Measurements from ENCODE around the gene MCTP1. TPM values are rescaled to one million over a fixed set of nuclear protein-coding genes. Genes with fewer than 3 reads are reported as not detected.

The MCTP1 gene
- polyA plus RNA-seq, 12 donors, result 6.1 to 17.2 (median 10.6) TPM; not detected in 1

DNA sequence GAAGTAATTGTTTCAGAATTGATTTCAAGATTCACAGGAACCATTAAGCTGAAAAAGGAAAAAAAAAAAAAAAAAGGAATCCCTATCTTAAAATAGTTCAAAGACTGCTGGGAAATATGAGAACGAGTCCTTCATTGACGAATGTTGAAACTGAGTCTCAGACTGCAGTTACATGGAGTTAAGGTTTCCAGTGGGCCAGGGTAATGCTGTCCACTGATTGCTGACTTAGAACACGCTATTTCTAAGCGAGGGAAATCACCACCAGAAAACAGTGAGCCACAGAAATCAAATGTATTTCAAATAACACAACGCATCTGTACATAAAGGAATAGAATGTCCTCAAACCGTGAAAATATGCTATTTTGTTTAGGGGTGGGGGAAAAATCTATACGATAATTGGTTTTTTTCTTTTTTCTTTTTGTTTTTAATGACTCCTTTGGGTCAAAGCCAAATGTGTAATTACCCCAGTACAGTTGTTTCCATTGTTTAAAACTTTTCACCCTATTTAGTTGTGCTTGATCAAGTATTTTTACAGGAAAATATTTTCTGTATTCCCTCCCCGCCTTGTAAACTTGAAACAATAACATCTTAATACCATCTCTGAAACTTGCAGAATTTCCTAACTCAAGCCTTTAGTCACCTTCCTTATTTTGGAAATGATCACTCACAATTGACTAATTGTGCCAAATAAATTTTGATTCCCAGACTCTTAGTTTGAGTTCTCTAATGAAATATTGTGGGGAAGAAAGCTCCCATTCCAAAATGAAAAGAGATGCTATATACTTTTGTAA lies 208.3 kb downstream of the MCTP1 start:
- DNase-seq, result no peak

DNA sequence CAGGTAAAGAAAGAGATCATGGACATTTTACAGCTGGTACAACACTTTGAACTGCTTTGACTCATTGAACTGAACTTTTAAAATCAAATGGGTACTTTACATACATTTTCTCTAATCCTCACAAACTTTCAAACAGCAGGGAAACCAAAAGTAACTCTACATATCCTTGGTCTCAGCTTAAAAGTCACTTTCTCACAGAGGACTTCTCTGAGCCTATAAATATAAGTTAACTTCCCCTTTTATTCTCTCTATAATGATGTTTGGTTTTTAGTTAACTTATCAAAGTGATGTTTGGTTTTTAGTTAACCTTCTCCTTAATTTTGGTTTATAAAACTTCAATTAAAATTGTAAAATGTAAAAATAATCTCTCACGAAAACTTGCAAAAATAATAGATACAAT lies 209.8 kb downstream of the MCTP1 start:
- DNase-seq, result no peak

GRCh38 chr5:95072281-95072680 lies 212.6 kb downstream of the MCTP1 start:
- DNase-seq, result no peak

- DNase-seq, result no peak
Measured at GRCh38 chr5:95070866-95071265, 214.0 kb downstream of the MCTP1 start.

- DNase-seq, result no peak
Measured at GRCh38 chr5:95070453-95070852, 214.4 kb downstream of the MCTP1 start.

DNA sequence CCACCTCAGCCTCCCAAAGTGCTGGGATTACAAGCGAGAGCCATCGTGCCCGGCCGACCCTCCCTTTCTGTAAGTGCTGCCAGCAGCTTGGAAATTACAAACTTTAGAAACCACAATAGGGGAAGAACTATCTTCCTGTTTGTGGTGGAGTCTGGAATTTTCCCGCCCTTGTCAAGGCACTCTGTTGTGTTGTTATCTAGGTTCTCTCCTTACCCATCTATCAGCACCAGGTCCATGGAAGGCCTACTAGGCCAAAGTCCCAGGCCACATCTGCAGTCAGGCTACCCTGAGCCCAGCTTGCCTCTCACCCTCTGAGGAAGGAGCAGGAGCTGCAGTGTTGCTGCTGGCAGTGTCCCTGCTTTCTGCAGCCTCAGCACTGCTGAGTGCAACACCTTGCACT lies 214.9 kb downstream of the MCTP1 start:
- DNase-seq, result no peak

- DNase-seq, result no peak
Measured at GRCh38 chr5:95069021-95069420, 215.9 kb downstream of the MCTP1 start.

DNA sequence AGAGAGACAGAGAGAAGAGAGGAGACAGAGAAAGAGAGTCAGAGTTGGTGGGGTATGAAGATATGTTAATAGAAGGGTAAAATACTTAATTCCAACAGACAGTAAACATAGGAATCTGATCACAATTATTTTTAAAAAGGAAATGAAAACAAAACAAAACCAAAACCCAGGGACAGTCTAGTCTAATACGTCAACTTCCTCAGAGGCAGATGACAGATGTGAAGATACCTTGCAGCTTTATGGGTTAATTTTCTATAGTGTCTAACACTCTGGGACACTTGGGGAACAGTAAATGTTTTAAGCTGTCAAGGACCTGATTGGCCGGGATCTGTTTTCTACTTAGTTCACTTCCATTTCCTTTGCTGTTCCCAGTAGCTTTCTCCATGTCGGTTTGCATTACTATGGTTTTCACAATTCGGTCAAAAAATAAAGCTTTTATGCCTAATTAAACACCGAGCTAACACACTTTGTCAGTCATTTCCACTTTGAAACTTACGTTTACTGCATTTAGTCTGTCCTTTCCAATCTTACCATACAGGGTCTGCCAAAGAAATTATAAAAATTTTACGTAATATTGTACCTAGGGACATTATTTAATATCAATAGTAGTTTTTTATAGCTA lies 216.5 kb downstream of the MCTP1 start:
- DNase-seq, result no peak

GRCh38 chr5:95066048-95066447 lies 218.8 kb downstream of the MCTP1 start:
- no peak for DNase-seq

- no peak for DNase-seq
Measured at GRCh38 chr5:95063492-95063891, 221.4 kb downstream of the MCTP1 start.

DNA sequence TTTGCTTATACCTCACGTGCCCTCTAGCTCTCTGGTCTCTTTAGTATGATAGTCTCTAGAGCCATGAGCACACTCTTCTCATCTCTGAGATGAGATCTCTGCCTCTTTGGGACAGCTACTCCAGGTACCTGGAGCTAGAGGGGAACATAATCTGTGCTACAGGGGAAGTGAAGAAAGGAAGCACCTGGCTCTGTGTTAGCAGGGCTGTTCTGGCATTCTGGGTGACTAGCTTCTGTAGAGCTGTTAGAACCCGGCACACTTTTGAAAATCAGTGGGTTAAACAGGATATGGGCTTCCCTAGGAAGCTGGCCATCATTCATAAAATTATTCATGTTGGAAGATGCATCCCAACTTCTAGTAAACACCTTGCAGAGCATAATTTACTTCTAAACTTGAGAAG lies 224.8 kb downstream of the MCTP1 start:
- no peak for DNase-seq

DNA sequence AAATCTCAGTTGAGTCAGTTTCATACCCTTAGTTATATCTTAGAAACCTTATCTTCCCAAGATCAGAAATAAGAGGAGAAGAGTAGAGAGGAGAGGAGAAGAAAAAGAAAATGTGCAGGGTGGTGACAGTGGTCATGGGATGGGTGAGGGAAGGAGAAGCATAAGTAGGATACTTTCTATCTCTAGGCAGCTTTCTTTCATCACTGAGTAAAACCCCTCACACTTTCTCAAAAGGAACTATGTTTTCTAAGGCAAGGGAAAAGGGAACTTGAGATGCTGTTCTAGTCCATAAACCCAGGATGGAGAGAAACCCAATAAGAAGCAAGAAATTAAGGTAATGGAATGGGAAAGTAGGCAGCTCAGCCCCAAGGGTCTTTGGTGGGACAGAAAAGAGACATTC lies 225.3 kb downstream of the MCTP1 start:
- no peak for DNase-seq

DNA sequence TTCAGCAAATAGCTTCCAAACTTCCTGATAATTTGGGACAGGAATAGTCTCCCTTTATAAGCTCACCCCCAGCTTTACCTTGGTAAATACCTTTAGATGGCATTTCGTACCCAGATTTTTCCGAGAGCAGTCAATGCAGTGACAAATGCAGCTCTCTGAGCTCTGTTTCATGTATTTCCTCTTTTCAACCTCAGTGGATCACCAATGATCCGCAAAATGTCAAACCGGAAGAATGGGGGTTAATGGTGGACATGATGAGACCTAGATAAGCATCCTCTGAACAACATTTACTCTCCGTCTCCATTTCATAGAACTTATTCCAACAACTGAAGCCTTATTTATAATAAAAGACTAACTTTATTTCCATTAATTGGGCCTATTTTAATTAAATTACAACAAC lies 227.3 kb downstream of the MCTP1 start:
- DNase-seq, result no peak

GRCh38 chr5:95053253-95053652 lies 231.6 kb downstream of the MCTP1 start:
- DNase-seq, result no peak

GRCh38 chr5:95050708-95051107 lies 234.2 kb downstream of the MCTP1 start:
- DNase-seq, result no peak

DNA sequence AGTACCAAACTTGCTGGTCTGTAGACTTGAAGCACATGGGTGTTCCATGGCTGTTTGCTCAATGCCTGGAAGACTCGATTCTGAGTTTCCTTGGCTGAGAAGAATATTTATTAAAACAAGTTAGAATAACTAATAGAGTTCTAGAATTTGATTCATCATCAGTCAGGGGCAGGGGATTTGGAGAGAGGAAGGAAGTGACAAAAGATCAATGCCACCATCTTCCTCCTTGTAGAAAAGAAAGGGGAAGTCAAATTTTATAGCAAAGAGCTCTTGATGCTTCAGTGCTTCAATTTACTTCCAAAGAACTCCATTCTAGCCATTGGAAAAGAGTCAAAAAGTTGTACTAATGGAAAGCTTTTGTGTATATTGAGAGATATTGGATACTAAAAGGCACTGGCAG lies 236.3 kb downstream of the MCTP1 start:
- DNase-seq, result no peak

GRCh38 chr5:95045181-95045965 lies 239.5 kb downstream of the MCTP1 start:
- DNase-seq, result no peak

- DNase-seq, result no peak
Measured at GRCh38 chr5:95044096-95044495, 240.8 kb downstream of the MCTP1 start.

DNA sequence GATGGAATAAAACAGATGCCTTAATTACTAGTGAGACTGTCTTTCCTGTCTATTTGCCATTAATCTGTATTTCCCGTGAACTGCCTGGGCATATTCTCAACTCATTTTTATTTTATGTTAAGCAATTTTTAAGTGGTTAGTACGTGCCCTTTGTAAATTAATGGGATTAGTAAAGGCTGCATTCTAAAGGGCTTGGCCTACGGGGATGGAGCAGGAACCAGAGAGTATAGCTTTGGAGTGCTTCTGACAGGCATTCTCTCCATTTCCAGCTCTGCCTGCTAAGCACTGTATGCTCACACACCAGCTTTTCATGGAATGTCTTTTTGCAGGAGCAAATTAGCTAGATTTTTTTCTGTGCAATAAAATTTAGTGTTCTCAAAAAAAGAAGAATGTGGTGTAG lies 241.2 kb downstream of the MCTP1 start:
- DNase-seq, result no peak

DNA sequence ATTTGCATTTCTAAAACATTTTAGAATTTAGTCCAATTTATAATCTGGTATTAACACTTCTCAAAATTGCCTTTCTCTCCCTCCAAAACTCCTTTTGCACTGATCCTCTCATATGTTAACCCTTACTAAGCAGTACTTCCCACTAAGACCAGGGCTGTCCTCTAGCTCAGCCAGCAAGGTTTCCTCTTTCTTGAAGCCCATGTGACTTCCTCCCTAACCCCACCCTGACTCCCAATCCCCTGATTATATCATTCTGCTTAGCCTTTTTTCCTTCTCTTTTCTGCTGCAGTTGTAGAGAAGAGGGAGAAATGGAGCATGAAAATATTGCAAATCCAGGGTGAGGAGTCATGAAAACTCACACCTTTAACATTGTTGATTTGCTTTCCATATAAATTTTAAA lies 241.7 kb downstream of the MCTP1 start:
- no peak for DNase-seq

DNA sequence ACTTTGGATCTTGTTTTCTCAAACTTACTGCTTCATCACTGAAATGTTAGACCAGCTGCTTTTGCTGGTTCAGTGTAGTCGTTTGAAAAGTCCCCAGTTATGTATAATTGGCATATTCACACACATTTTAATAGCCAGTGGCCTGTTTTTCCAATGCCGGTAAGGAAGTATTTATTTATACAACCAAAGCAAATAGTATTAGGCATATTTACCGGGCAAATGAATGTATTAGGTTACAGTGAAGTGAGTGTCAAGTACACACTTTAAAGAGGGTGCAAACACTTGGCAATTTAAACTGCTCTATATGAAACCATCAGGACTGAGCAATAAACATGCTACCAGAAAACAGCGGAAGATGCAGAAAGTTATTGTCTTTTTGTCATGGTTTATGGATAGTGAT lies 242.9 kb downstream of the MCTP1 start:
- DNase-seq, result no peak

DNA sequence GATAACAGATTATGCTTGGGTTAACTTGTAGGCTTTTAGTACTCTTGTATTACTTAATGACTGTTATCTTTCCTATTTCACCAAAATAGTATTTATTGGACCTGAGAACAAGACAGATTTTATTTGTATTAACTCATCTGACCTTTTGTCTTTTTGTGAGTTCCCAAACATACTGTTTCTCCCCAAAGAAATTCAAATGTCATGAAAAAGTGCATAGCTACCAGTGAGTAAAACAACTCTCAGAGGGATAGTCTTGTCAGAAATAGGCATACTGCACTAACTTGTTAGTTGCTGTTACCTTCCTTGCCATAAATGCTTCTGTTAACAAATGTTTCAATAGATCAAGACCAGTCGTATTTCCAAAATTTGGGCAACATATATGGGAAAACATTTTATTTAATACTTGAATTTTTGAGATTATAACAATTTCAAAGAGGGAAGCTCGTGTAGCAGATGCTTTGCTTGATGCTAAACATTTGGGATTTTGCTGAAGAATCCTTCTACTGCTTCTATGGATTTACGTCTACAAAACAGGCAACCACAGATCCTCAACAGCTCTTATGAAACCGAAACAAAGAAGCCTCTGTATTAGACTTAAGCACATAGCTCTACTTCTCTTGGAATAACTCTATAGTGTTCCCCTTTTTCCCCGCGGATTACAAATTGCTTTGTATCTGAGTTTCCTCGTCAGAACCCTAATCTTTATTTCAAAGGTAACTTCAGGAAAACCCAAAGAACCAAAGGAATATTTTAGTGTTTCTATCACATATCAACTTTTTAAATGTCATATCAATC lies 248.8 kb downstream of the MCTP1 start:
- no peak for DNase-seq
